HG02981 (cell line): Measurements from ENCODE around the gene MEGF6.

Experiments used
- ATAC-seq: cut with Tn5 transposase; IDR thresholded peaks from one replicate; pipeline ENCODE4 v1.9.1; 2021; ENCODE audit warnings: mild to moderate bottlenecking, moderate library complexity; ENCODE audit not compliant: unreplicated experiment

The MEGF6 gene, protein sequence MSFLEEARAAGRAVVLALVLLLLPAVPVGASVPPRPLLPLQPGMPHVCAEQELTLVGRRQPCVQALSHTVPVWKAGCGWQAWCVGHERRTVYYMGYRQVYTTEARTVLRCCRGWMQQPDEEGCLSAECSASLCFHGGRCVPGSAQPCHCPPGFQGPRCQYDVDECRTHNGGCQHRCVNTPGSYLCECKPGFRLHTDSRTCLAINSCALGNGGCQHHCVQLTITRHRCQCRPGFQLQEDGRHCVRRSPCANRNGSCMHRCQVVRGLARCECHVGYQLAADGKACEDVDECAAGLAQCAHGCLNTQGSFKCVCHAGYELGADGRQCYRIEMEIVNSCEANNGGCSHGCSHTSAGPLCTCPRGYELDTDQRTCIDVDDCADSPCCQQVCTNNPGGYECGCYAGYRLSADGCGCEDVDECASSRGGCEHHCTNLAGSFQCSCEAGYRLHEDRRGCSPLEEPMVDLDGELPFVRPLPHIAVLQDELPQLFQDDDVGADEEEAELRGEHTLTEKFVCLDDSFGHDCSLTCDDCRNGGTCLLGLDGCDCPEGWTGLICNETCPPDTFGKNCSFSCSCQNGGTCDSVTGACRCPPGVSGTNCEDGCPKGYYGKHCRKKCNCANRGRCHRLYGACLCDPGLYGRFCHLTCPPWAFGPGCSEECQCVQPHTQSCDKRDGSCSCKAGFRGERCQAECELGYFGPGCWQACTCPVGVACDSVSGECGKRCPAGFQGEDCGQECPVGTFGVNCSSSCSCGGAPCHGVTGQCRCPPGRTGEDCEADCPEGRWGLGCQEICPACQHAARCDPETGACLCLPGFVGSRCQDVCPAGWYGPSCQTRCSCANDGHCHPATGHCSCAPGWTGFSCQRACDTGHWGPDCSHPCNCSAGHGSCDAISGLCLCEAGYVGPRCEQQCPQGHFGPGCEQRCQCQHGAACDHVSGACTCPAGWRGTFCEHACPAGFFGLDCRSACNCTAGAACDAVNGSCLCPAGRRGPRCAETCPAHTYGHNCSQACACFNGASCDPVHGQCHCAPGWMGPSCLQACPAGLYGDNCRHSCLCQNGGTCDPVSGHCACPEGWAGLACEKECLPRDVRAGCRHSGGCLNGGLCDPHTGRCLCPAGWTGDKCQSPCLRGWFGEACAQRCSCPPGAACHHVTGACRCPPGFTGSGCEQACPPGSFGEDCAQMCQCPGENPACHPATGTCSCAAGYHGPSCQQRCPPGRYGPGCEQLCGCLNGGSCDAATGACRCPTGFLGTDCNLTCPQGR (N-terminal part only)

GRCh38 chr1:3611170-3612019, at the start of gene MEGF6:
Gene MEGF6, minus strand, starts transcription at chr1:3611508. Its CDS starts 240 bp downstream, at chr1:3611268.
- no peak for ATAC-seq

DNA sequence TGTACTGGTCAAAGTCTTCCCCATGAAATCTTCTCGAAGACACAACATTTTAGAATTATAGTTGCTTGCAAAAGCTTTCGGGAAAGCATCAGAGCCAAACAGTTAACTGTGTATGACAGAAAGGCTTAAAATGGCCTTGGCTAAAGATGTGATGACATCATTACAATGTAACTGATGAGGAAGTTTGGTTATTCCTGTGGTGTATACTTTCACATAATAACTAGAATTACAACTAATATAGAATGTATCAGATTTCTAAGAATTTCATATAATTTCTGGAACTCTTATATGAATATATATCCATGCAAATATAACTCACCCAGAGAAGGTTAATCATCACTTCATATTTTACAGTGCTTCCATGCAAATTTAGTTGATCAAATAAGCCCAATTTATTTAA, 49.4 kb upstream of the MEGF6 start:
- no peak for ATAC-seq

GRCh38 chr1:3659093-3659492, 47.8 kb upstream of the MEGF6 start:
- no peak for ATAC-seq

GRCh38 chr1:3658231-3658615, 46.9 kb upstream of the MEGF6 start:
- ATAC-seq, result no peak

DNA sequence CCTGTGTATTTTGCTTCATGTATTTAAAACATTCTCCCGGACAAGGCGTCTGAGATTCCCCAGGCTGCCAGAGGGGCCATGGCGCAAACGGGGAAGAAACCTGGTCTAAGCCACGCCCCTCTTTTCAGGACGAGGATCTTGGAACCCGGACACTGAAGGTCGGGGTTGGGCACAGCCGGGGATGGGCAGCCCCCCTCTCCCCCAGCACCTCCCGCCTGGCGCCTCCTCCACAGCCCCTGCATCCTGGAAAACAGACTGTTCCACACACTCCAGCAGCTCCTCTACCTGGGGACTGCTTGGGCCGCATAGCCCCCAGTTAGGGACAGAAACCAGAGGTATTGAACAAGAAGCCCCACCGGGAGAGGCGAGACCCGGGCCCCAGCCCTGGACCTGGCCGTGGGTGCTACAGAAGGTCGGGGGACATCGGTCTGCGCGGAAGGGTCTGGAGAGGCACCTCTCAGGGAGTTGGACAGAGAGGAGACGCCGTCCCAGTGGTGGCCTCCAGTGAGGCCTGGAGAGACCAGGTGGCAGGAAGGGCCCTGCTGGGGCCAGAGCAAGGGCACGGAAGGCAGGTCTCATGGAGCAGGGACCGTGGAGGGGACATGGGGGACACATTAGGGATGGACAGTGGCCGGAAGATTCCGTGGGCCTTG, 46.4 kb upstream of the MEGF6 start:
- ATAC-seq, result no peak

GRCh38 chr1:3657096-3657475, 45.8 kb upstream of the MEGF6 start:
- ATAC-seq, result peak; percentile 16

- peak; percentile 70 for ATAC-seq
Measured at GRCh38 chr1:3656450-3657095, 45.3 kb upstream of the MEGF6 start.

- ATAC-seq, result no peak
Measured at GRCh38 chr1:3654549-3655281, 43.4 kb upstream of the MEGF6 start.

GRCh38 chr1:3653286-3653618, 41.9 kb upstream of the MEGF6 start:
- no peak for ATAC-seq

DNA sequence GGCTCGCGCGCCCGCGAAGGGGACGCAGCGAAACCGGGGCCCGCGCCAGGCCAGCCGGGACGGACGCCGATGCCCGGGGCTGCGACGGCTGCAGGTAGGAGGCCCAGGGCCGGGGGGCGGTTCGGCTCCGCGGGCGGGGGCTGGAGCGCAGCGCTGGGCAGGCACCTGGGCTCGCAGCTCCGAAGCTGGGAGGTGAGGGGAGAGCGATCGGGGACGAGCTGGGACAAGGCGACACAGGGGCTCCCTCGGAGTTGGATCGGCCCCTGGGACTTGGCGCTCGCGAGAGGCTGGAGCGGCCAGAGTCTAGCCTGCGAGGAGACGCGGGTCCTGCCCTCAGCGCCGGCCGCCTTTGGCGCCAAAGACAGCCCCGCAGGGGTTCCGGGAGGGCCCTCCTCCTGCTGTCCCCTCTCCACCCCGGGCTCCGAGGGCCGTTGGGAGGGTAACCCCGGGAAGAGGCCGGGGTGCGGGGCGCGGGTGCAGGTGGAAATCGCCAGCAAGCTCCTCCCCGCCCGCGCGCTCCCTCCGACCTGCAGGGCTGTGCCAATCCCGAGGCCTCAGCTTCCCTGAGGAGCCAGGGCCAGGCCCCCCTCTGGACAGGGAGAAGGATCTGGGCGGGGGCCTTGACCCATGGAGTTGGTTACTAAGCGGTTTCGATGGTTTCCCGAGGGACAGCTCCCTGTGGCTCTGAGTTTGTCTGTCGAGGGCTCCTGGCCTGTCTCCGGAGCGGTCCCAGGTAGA, 41.4 kb upstream of the MEGF6 start:
- ATAC-seq, result no peak

GRCh38 chr1:3651930-3652547, 40.7 kb upstream of the MEGF6 start, which contains the start of gene TP73:
Gene TP73, plus strand, starts transcription at chr1:3652516. Its CDS starts 29,850 bp downstream, at chr1:3682366.
- no peak for ATAC-seq

- ATAC-seq, result no peak
Measured at GRCh38 chr1:3651026-3651929, 40.0 kb upstream of the MEGF6 start.

GRCh38 chr1:3650248-3651025, 39.1 kb upstream of the MEGF6 start:
- no peak for ATAC-seq

- ATAC-seq, result peak; percentile 84
Measured at GRCh38 chr1:3649342-3650247, 38.3 kb upstream of the MEGF6 start, which contains the start of gene WRAP73. Gene WRAP73, minus strand, starts transcription at chr1:3650103. Its CDS starts 104 bp downstream, at chr1:3649999.

DNA sequence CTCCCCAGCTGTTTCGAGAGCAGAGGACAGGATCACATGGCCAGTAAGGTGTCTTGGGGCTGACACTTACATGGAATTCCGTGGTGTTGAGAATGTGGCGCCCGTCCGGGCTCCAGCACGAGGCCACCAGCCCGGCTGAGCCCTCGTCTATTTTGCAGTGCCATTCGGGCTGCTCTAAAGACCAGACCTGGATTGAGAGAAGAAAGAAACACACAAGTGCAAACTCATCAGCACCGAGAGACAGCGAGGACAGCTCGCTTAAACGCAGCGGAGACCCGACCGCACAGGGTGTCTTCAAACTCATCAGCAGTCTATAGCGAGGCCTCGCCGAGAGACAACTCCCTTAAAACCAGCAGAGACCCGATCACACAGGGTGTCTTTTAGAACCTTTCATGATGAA, 35.3 kb upstream of the MEGF6 start:
- no peak for ATAC-seq
